Central memory CD8-positive, alpha-beta T cell (primary cell): ENCODE measurements around the gene DRC7.

Experiments
- ATAC-seq: fragments of 150-1000 bp; cut with Tn5 transposase; replicated peaks from 2 replicates; pipeline ENCODE4 v1.10.0; 2022; ENCODE audit warnings: mild to moderate bottlenecking, moderate FRiP score, moderate number of reproducible peaks; ENCODE audit not compliant: poor library complexity, severe bottlenecking; ENCODE audit errors: extremely low read depth
- DNase-seq, 2 donors: peaks; one replicate each; pipeline ENCODE4 v3.0.0; 2021; ENCODE audit warnings: low spot score in 2 of 2
- H3K27ac Mint-ChIP-seq: one replicate; pipeline ENCODE4 v1.8.0; 2022; ENCODE audit warnings: low read depth, mild to moderate bottlenecking, moderate library complexity, mixed read lengths
- H3K27me3 Mint-ChIP-seq: one replicate; pipeline ENCODE4 v1.8.0; 2022; ENCODE audit warnings: mixed read lengths
- H3K36me3 Mint-ChIP-seq: one replicate; pipeline ENCODE4 v1.8.0; 2022; ENCODE audit warnings: mild to moderate bottlenecking, moderate library complexity, mixed read lengths; ENCODE audit not compliant: insufficient read depth
- H3K4me1 Mint-ChIP-seq: one replicate; pipeline ENCODE4 v1.8.0; 2022; ENCODE audit warnings: mixed read lengths
- H3K4me3 Mint-ChIP-seq: one replicate; pipeline ENCODE4 v1.8.0; 2022; ENCODE audit warnings: mild to moderate bottlenecking, moderate library complexity, mixed read lengths
- H3K9me3 Mint-ChIP-seq: one replicate; pipeline ENCODE4 v1.8.0; 2022; ENCODE audit warnings: mixed read lengths

The DRC7 gene

GRCh38 chr16:57694725-57695679 is at the start of gene DRC7:
TSS of gene DRC7 (plus strand) at chr16:57694806. CDS start at chr16:57697950, 3,144 bp downstream.
- H3K9me3 Mint-ChIP-seq, result no peaks in the 10 kb centered on the region

GRCh38 chr16:57645169-57645568 is 49.4 kb upstream of the DRC7 start:
- H3K4me1 Mint-ChIP-seq, result peaks cover 38% of the 10 kb centered on the region
- H3K27ac Mint-ChIP-seq, result no peak overlapping the region
- DNase-seq, result no peak
- ATAC-seq, result no peak
- peaks cover 14% of the 10 kb centered on the region for H3K36me3 Mint-ChIP-seq
- no peaks in the 10 kb centered on the region for H3K27me3 Mint-ChIP-seq
- no peaks in the 10 kb centered on the region for H3K9me3 Mint-ChIP-seq
- H3K4me3 Mint-ChIP-seq, result no peak overlapping the region

More at GRCh38 chr16:57694725-57695679, at the start of gene DRC7:
- peaks cover 2% of the 10 kb centered on the region for H3K36me3 Mint-ChIP-seq
- ATAC-seq (no peak), DNase-seq (no peak)
- H3K27ac Mint-ChIP-seq, result no peak within 1 kb of the TSS
- peaks cover 14% of the 10 kb centered on the region for H3K27me3 Mint-ChIP-seq
- H3K4me1 Mint-ChIP-seq, result peaks cover 7% of the 10 kb centered on the region
- H3K4me3 Mint-ChIP-seq, result peak within 1 kb of the TSS; percentile 14

- Mint-ChIP-seq H3K36me3 (peaks cover 14% of the 10 kb centered on the region), H3K4me1 (peaks cover 37% of the 10 kb centered on the region), H3K9me3 (no peaks in the 10 kb centered on the region), H3K27ac (peak overlapping the region; percentile 76), H3K4me3 (no peak overlapping the region), H3K27me3 (no peaks in the 10 kb centered on the region)
- ATAC-seq, result no peak
- DNase-seq, result no peak
Measured at GRCh38 chr16:57645691-57646387, 48.8 kb upstream of the DRC7 start.

- DNase-seq (peak in 1 of 2 donors; percentile 33), ATAC-seq (peak; percentile 74)
- Mint-ChIP-seq H3K4me1 (peaks cover 43% of the 10 kb centered on the region), H3K27ac (peak overlapping the region; percentile 76), H3K4me3 (peak overlapping the region; percentile 80), H3K27me3 (no peaks in the 10 kb centered on the region), H3K36me3 (peaks cover 19% of the 10 kb centered on the region), H3K9me3 (no peaks in the 10 kb centered on the region)
Measured at GRCh38 chr16:57646388-57647039, 48.1 kb upstream of the DRC7 start.

GRCh38 chr16:57647136-57647875 is 47.3 kb upstream of the DRC7 start:
- H3K27me3 Mint-ChIP-seq, result no peaks in the 10 kb centered on the region
- no peaks in the 10 kb centered on the region for H3K9me3 Mint-ChIP-seq
- H3K27ac Mint-ChIP-seq, result peak overlapping the region; percentile 76
- ATAC-seq (no peak), DNase-seq (no peak)
- H3K4me3 Mint-ChIP-seq, result peak overlapping the region; percentile 80
- peaks cover 24% of the 10 kb centered on the region for H3K36me3 Mint-ChIP-seq
- H3K4me1 Mint-ChIP-seq, result peaks cover 51% of the 10 kb centered on the region

- Mint-ChIP-seq H3K36me3 (peaks cover 23% of the 10 kb centered on the region), H3K27ac (peak overlapping the region; percentile 76), H3K27me3 (no peaks in the 10 kb centered on the region), H3K4me1 (peaks cover 52% of the 10 kb centered on the region), H3K4me3 (peak overlapping the region; percentile 80), H3K9me3 (no peaks in the 10 kb centered on the region)
- DNase-seq, result no peak
- no peak for ATAC-seq
Measured at GRCh38 chr16:57648125-57648524, 46.5 kb upstream of the DRC7 start.

- Mint-ChIP-seq H3K9me3 (no peaks in the 10 kb centered on the region), H3K4me1 (peaks cover 52% of the 10 kb centered on the region), H3K27ac (peak overlapping the region; percentile 76), H3K36me3 (peaks cover 24% of the 10 kb centered on the region), H3K27me3 (no peaks in the 10 kb centered on the region), H3K4me3 (peak overlapping the region; percentile 80)
- DNase-seq (peak; percentile 80 to 93), ATAC-seq (peak; percentile 46)
Measured at GRCh38 chr16:57648581-57649442, 45.8 kb upstream of the DRC7 start.

- no peak for ATAC-seq
- no peak for DNase-seq
- H3K4me3 Mint-ChIP-seq, result peak overlapping the region; percentile 80
- peaks cover 52% of the 10 kb centered on the region for H3K4me1 Mint-ChIP-seq
- H3K9me3 Mint-ChIP-seq, result no peaks in the 10 kb centered on the region
- peaks cover 24% of the 10 kb centered on the region for H3K36me3 Mint-ChIP-seq
- peak overlapping the region; percentile 76 for H3K27ac Mint-ChIP-seq
- H3K27me3 Mint-ChIP-seq, result no peaks in the 10 kb centered on the region
Measured at GRCh38 chr16:57649443-57649751, 45.2 kb upstream of the DRC7 start.

- H3K4me1 Mint-ChIP-seq, result peaks cover 52% of the 10 kb centered on the region
- H3K27me3 Mint-ChIP-seq, result no peaks in the 10 kb centered on the region
- peaks cover 24% of the 10 kb centered on the region for H3K36me3 Mint-ChIP-seq
- H3K4me3 Mint-ChIP-seq, result no peak overlapping the region
- no peaks in the 10 kb centered on the region for H3K9me3 Mint-ChIP-seq
- H3K27ac Mint-ChIP-seq, result no peak overlapping the region
- DNase-seq (no peak), ATAC-seq (no peak)
Measured at GRCh38 chr16:57649846-57650245, 44.8 kb upstream of the DRC7 start.

GRCh38 chr16:57651344-57652333 is 43.0 kb upstream of the DRC7 start:
- no peak for DNase-seq
- no peaks in the 10 kb centered on the region for H3K27me3 Mint-ChIP-seq
- H3K4me1 Mint-ChIP-seq, result peaks cover 58% of the 10 kb centered on the region
- H3K4me3 Mint-ChIP-seq, result peak overlapping the region; percentile 41
- H3K27ac Mint-ChIP-seq, result peak overlapping the region; percentile 84
- peaks cover 28% of the 10 kb centered on the region for H3K36me3 Mint-ChIP-seq
- no peaks in the 10 kb centered on the region for H3K9me3 Mint-ChIP-seq
- no peak for ATAC-seq
